NCI-H345 treated with DMSO at 0.1 percent for 48 hours (cell line): ENCODE data around the gene LRRC10B.
"Not testable (repeated sequence)": the region's sequence is repeated elsewhere in the genome, so short reads cannot be mapped to it uniquely, and the experiment has no call there.

Experiments used
- DNase-seq: peaks from one replicate; lab custom pipeline; 2025; ENCODE audit not compliant: unreplicated experiment; lab: John Stamatoyannopoulos, UW

The LRRC10B gene

GRCh38 chr11:61507962-61508861 lies at the start of gene LRRC10B:
Gene LRRC10B, plus strand, starts transcription at chr11:61508749. Its CDS starts 250 bp downstream, at chr11:61508999.
- DNase-seq = peak; percentile 74

- DNase-seq = peak; percentile 2
Measured at GRCh38 chr11:61460474-61460881, 48.1 kb upstream of the LRRC10B start.

GRCh38 chr11:61460986-61461385 lies 47.6 kb upstream of the LRRC10B start:
- no peak for DNase-seq

- not testable (repeated sequence) for DNase-seq
Measured at GRCh38 chr11:61467602-61468001, 40.9 kb upstream of the LRRC10B start.

- DNase-seq = no peak
Measured at GRCh38 chr11:61468002-61468401, 40.5 kb upstream of the LRRC10B start.

- no peak for DNase-seq
Measured at GRCh38 chr11:61472282-61472681, 36.3 kb upstream of the LRRC10B start.

- no peak for DNase-seq
Measured at GRCh38 chr11:61472868-61473267, 35.7 kb upstream of the LRRC10B start.

GRCh38 chr11:61473370-61474012 lies 35.1 kb upstream of the LRRC10B start:
- DNase-seq = no peak

GRCh38 chr11:61474013-61474643 lies 34.4 kb upstream of the LRRC10B start:
- no peak for DNase-seq

- DNase-seq = no peak
Measured at GRCh38 chr11:61475433-61475832, 33.1 kb upstream of the LRRC10B start.

- no peak for DNase-seq
Measured at GRCh38 chr11:61476371-61476770, 32.2 kb upstream of the LRRC10B start.

GRCh38 chr11:61477126-61477525 lies 31.4 kb upstream of the LRRC10B start:
- no peak for DNase-seq

GRCh38 chr11:61477727-61478148 lies 30.8 kb upstream of the LRRC10B start:
- no peak for DNase-seq

GRCh38 chr11:61479360-61480058 lies 29.0 kb upstream of the LRRC10B start:
- DNase-seq = not testable (repeated sequence)

GRCh38 chr11:61480261-61480993 lies 28.1 kb upstream of the LRRC10B start:
- no peak for DNase-seq

GRCh38 chr11:61480994-61481335 lies 27.6 kb upstream of the LRRC10B start:
- DNase-seq = peak; percentile 12

- no peak for DNase-seq
Measured at GRCh38 chr11:61481806-61482205, 26.7 kb upstream of the LRRC10B start.

GRCh38 chr11:61482513-61482912 lies 26.0 kb upstream of the LRRC10B start:
- no peak for DNase-seq

GRCh38 chr11:61484541-61484940 lies 24.0 kb upstream of the LRRC10B start:
- no peak for DNase-seq

- no peak for DNase-seq
Measured at GRCh38 chr11:61485080-61485479, 23.5 kb upstream of the LRRC10B start.
